ENCODE measurements around the gene GATAD2A.

DNA sequence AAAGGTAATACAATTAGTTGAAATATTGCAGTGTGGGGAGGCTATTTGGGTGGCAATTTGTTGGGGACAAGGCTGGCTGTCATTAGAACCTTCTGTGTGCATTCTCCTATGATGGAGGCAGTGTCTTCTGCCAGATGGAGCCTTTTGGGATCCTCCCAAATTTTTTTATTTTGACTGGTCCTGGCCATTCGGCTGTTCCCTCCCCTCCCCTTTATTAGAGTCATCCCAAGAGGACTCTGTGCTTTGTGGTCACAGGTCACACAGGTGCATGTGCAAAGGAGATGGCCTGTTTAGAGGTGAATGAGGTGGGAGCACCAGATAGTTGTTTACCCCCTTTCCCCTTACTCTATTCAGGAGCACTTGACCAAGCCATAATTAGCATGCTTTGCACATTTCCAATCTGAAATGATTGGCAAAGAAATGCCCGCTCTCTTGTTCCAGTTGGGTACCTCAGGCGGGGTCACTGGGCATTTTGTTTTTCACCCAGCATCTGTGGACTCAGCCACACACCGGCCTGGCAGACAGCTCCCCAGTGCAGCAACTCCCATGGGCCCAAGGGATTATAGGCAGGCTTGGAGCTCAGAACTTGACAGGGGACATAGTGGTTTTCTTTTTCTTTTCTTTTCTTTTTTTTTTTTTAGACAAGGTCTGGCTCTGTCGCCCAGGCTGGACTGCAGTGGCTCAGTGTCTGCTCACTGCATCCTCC lies 19.8 kb downstream of the GATAD2A start:
- TF ChIP-seq, protein P1, sequence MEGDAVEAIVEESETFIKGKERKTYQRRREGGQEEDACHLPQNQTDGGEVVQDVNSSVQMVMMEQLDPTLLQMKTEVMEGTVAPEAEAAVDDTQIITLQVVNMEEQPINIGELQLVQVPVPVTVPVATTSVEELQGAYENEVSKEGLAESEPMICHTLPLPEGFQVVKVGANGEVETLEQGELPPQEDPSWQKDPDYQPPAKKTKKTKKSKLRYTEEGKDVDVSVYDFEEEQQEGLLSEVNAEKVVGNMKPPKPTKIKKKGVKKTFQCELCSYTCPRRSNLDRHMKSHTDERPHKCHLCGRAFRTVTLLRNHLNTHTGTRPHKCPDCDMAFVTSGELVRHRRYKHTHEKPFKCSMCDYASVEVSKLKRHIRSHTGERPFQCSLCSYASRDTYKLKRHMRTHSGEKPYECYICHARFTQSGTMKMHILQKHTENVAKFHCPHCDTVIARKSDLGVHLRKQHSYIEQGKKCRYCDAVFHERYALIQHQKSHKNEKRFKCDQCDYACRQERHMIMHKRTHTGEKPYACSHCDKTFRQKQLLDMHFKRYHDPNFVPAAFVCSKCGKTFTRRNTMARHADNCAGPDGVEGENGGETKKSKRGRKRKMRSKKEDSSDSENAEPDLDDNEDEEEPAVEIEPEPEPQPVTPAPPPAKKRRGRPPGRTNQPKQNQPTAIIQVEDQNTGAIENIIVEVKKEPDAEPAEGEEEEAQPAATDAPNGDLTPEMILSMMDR (conservative IDR thresholded peaks at IDR 0.05; ENCODE audit: low read length): no peak
- TF ChIP-seq EZH2phosphoT487 (IDR thresholded peaks at IDR 0.05; ENCODE audit: borderline replicate concordance): no peak

Measured in Loucy (cell line).